GM12865 (cell line): Measurements from ENCODE around the gene DNAJC24.

ENCODE experiments used
- DNase-seq: peaks from one replicate; pipeline ENCODE4 v3.0.0; 2010; ENCODE audit warnings: low read depth
- H3K4me3 ChIP-seq: 2 replicates; pipeline ENCODE4 v1.5.1; 2011; ENCODE audit warnings: mild to moderate bottlenecking, low read depth, low read length, control low read depth
- CTCF ChIP-seq: IDR thresholded peaks from 2 replicates; pipeline ENCODE4 v1.5.1; 2011; ENCODE audit warnings: low read length, control low read depth, low read depth, inconsistent platforms; ENCODE audit not compliant: insufficient read depth; ENCODE audit errors: missing control alignments

Gene DNAJC24

DNA sequence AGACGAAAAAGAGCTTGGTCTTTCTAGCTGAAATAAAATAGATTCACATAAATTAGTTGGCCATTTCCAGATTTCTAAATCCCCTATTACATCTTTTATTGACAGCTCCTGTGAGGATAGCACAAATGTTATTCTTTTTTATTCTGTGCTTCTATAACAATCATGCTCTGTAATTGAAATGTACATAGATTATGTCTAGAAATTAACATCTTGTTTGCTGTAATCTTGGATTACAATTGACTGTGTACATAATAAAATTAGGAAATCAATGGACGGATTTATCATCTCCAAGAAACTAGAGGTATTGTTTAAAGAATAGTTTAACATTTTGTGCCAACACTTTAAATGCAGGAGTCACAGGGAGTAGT is 108.5 kb downstream of the DNAJC24 start:
- no peak for TF ChIP-seq CTCF
- no peak for DNase-seq
- no peak overlapping the region for H3K4me3 ChIP-seq

GRCh38 chr11:31479066-31479465 is 109.4 kb downstream of the DNAJC24 start:
- H3K4me3 ChIP-seq: no peak overlapping the region
- no peak for DNase-seq
- no peak for TF ChIP-seq CTCF

GRCh38 chr11:31480930-31481329 is 111.3 kb downstream of the DNAJC24 start:
- H3K4me3 ChIP-seq: no peak overlapping the region
- TF ChIP-seq CTCF: no peak
- DNase-seq: no peak
